22Rv1 (cell line): ENCODE measurements around the gene DOK1.

Source experiments
- CTCF ChIP-seq: fragments of 450-650 bp; IDR thresholded peaks from 2 replicates; pipeline ENCODE4 v1.5.1; 2017; ENCODE audit warnings: mild to moderate bottlenecking
- ZFX ChIP-seq: fragments of 450-650 bp; IDR thresholded peaks from 2 replicates; pipeline ENCODE4 v1.6.1; 2017; ENCODE audit warnings: antibody characterized with exemption, borderline replicate concordance

GRCh38 chr2:74525717-74526648 lies 28.5 kb upstream of the DOK1 start, which contains the start of gene DQX1:
- no peak for TF ChIP-seq CTCF
- no peak for TF ChIP-seq ZFX
